ENCODE data around the gene IL36G.
A peak's percentile ranks its signal among the peaks of the same experiment; 100 is the strongest.

The IL36G gene

DNA sequence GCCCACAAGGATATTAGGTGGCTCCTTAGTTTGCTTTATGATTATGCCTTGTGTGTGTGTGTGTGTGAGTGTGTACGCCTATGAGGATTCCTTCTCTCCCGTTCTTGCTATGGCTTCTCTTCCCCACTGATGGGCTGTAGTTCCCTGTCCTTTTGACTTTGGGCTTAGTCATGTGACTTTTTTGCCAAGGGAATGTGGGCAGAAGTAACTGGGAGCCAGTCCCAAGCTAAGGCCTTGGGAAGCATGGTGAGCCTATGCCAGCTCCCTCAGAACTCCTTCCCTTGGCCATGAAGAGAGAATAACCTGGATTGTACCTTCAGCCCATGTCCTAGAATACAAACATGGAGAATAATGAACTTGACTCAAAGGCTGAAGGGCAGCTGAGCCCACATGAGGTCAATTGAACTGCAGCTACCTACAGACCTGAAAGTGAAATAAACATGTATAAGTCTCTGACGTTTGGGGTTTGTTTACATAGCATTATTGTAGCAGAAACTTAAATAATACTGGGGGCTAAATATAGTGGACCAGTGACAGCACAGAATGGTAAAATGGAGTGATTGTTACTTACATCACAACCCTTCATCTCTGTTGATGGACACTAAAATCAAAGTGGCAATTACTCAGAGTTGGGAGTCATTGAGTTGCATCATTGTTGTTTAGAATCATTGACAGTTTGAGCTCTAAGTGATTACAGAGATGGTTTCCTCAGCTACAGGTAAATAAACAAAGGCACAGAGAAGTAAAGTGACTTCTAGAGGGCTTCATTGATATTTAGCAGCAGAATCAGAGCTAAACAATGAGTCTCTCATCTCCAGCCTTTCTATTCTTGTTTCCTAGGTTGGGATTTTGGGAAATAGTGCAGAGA, 15.3 kb upstream of the IL36G start:
- DNase-seq (ENCODE audit: insufficient read length, low spot score) = no peak
- TF ChIP-seq POLR2A (IDR thresholded peaks at IDR 0.05; ENCODE audit: low read depth, low read length) = no peak
- TF ChIP-seq PAX5 (IDR thresholded peaks at IDR 0.05; ENCODE audit: insufficient read depth, low read length, severe bottlenecking) = no peak
- no peak for TF ChIP-seq TAF1 (IDR thresholded peaks at IDR 0.05; ENCODE audit: low read depth, low read length)
- no peak for TF ChIP-seq POLR2AphosphoS5 (IDR thresholded peaks at IDR 0.05; ENCODE audit: low read depth, low read length)
- TF ChIP-seq POU2F2 (IDR thresholded peaks at IDR 0.05; ENCODE audit: low read depth, low read length) = no peak
- TF ChIP-seq SPI1 (IDR thresholded peaks at IDR 0.05; ENCODE audit: low read depth, low read length) = no peak
- no peak for FAIRE-seq

DNA sequence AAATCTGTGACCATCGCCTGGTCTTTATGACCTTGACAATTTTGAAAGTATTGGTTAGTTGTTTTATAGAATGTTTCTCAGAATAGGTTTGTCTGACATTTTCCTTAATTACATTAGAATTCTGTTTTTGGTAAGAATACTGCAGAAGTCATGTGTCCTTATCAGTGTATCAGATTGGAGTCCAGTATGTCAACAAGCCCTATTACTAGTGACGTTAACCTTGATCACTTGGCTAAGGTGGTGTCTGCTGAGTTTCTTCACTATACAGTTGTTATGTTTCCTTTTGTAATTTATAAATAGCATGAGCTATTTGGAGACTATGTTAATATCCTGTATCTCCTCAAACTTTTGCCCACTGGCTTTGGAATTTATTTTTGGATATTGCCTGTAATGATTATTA, 10.8 kb upstream of the IL36G start:
- FAIRE-seq (no peak), DNase-seq (ENCODE audit: insufficient read length, low spot score) (no peak)
- TF ChIP-seq TAF1 (IDR thresholded peaks at IDR 0.05; ENCODE audit: low read depth, low read length) (no peak), POLR2A (IDR thresholded peaks at IDR 0.05; ENCODE audit: low read depth, low read length) (no peak), PAX5 (IDR thresholded peaks at IDR 0.05; ENCODE audit: insufficient read depth, low read length, severe bottlenecking) (no peak), POU2F2 (IDR thresholded peaks at IDR 0.05; ENCODE audit: low read depth, low read length) (no peak), POLR2AphosphoS5 (IDR thresholded peaks at IDR 0.05; ENCODE audit: low read depth, low read length) (no peak), SPI1 (IDR thresholded peaks at IDR 0.05; ENCODE audit: low read depth, low read length) (no peak)

DNA sequence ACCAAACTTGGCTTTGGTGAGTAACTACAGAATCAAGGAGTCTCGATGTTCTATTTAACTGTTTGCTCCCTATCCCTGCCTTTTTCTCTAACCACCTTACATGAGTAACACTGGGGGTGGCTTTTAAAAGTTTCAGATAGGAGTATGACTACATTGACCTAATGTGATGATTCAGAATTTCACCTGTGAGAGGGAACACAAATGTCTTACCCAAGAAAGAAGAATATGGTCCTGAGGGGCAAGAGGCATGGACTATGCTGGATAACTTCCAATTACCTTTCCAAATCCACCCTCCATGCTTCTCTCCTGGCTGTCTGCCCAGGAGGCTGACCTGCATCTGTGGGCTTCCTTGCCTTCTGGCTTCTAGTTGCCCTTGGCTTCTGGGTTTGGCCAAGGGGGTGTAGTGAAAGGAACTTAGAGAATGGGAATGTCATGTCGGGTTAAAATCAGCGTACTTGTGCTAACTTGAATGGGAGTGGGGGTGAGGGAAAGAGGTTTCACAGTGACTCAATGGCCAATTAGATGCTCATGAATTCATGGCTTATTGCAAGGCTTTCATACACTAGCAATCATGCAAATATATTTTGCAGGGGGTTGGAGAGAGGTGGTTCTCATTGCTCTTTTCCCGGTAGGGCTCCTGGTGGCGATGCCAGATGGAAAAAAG, 5.3 kb upstream of the IL36G start:
- TF ChIP-seq SPI1 (IDR thresholded peaks at IDR 0.05; ENCODE audit: low read depth, low read length) (no peak), POLR2AphosphoS5 (IDR thresholded peaks at IDR 0.05; ENCODE audit: low read depth, low read length) (no peak)
- FAIRE-seq (no peak), DNase-seq (ENCODE audit: insufficient read length, low spot score) (no peak)

DNA sequence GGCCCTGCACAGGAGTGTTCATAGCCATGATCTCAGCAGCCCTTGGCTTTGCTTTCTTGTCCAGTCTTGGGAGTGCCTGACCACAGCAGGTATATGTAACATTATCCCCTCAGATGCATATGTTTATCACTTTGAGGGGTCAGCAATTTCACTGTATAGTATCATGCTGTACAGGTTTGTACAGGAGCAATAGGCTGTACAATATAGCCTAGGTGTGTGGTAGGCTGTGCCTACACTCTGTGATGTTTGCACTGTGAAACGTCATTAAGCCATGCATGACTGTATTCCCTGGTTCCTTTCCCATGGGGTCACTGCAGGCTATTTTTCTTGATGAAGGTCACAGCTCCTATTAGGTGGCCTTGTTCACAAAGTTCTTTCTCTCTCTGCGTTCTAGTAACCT, 4.7 kb upstream of the IL36G start:
- DNase-seq (ENCODE audit: insufficient read length, low spot score) (no peak), FAIRE-seq (peak; percentile 26)
- no peak for TF ChIP-seq SPI1 (IDR thresholded peaks at IDR 0.05; ENCODE audit: low read depth, low read length)
- TF ChIP-seq TAF1 (IDR thresholded peaks at IDR 0.05; ENCODE audit: low read depth, low read length) = no peak
- TF ChIP-seq POLR2A (IDR thresholded peaks at IDR 0.05; ENCODE audit: low read depth, low read length) = no peak
- no peak for TF ChIP-seq PAX5 (IDR thresholded peaks at IDR 0.05; ENCODE audit: insufficient read depth, low read length, severe bottlenecking)
- TF ChIP-seq POLR2AphosphoS5 (IDR thresholded peaks at IDR 0.05; ENCODE audit: low read depth, low read length) = no peak
- TF ChIP-seq POU2F2 (IDR thresholded peaks at IDR 0.05; ENCODE audit: low read depth, low read length) = no peak

DNA sequence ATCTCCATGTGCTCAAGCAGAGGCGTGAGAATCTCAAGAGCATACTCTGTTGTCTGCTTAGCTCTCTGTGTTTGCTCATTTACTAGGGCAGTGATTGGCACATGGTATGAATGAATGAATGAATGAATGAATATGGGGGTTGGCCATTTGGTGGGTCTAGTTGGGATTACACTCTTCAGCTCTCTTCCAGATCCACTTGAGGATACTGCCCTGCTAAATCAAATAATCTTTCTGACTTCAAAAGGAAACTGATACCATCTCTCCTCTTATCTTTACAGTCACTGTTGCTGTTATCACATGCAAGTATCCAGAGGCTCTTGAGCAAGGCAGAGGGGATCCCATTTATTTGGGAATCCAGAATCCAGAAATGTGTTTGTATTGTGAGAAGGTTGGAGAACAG, 1.9 kb downstream of the IL36G start:
- TF ChIP-seq TAF1 (IDR thresholded peaks at IDR 0.05; ENCODE audit: low read depth, low read length) = no peak
- TF ChIP-seq POU2F2 (IDR thresholded peaks at IDR 0.05; ENCODE audit: low read depth, low read length) = no peak
- no peak for TF ChIP-seq POLR2A (IDR thresholded peaks at IDR 0.05; ENCODE audit: low read depth, low read length)
- TF ChIP-seq SPI1 (IDR thresholded peaks at IDR 0.05; ENCODE audit: low read depth, low read length) = no peak
- FAIRE-seq = no peak
- DNase-seq (ENCODE audit: insufficient read length, low spot score) = no peak

DNA sequence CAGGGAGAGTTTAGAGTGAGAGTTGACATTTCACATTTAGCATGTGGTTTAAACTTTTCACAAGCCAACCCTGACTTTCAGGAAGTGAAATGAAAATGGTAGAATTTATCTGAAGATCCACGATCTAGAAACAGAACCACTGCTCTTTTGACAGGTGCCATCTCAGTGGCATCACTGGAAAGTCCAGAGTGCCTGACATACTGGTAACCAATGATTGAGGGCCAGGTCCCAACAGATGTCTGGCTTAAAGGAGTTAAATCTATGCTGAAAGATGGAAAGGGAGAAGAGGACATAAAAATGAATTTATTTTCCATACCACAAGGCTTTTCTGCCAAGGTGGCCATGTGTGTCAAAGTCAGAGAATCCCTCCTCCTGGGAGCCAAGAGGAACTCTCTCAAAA, 2.7 kb downstream of the IL36G start:
- no peak for FAIRE-seq
- DNase-seq (ENCODE audit: insufficient read length, low spot score) = no peak
- TF ChIP-seq TAF1 (IDR thresholded peaks at IDR 0.05; ENCODE audit: low read depth, low read length) (no peak), POLR2A (IDR thresholded peaks at IDR 0.05; ENCODE audit: low read depth, low read length) (no peak), SPI1 (IDR thresholded peaks at IDR 0.05; ENCODE audit: low read depth, low read length) (no peak), PAX5 (IDR thresholded peaks at IDR 0.05; ENCODE audit: insufficient read depth, low read length, severe bottlenecking) (no peak), POLR2AphosphoS5 (IDR thresholded peaks at IDR 0.05; ENCODE audit: low read depth, low read length) (no peak), POU2F2 (IDR thresholded peaks at IDR 0.05; ENCODE audit: low read depth, low read length) (no peak)

DNA sequence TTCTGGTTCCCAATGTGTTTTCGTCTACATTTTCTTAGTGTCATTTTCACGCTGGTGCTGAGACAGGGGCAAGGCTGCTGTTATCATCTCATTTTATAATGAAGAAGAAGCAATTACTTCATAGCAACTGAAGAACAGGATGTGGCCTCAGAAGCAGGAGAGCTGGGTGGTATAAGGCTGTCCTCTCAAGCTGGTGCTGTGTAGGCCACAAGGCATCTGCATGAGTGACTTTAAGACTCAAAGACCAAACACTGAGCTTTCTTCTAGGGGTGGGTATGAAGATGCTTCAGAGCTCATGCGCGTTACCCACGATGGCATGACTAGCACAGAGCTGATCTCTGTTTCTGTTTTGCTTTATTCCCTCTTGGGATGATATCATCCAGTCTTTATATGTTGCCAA, 7.3 kb downstream of the IL36G start:
- no peak for FAIRE-seq
- no peak for DNase-seq (ENCODE audit: insufficient read length, low spot score)
- TF ChIP-seq TAF1 (IDR thresholded peaks at IDR 0.05; ENCODE audit: low read depth, low read length) (no peak), POU2F2 (IDR thresholded peaks at IDR 0.05; ENCODE audit: low read depth, low read length) (no peak), SPI1 (IDR thresholded peaks at IDR 0.05; ENCODE audit: low read depth, low read length) (no peak), POLR2A (IDR thresholded peaks at IDR 0.05; ENCODE audit: low read depth, low read length) (no peak), POLR2AphosphoS5 (IDR thresholded peaks at IDR 0.05; ENCODE audit: low read depth, low read length) (no peak), PAX5 (IDR thresholded peaks at IDR 0.05; ENCODE audit: insufficient read depth, low read length, severe bottlenecking) (no peak)

DNA sequence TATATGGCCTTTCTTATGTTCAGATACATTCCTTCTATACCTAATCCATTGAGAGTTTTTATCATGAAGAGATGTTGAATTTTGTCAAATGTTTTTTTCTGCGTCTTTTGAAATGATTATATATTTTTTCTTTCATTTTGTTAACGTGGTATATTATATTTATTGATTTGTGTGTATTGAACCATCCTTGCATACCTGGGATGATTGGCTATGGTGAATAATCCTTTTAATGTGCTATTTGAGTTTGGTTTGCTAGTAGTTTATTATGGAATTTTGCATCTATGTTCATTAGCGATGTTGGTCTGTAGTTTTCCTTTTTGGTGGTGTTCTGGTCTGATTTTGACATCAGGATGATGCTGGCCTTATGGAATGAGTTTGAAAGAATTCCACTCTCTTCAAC, 11.8 kb downstream of the IL36G start:
- FAIRE-seq = no peak
- TF ChIP-seq POLR2A (IDR thresholded peaks at IDR 0.05; ENCODE audit: low read depth, low read length) (no peak), SPI1 (IDR thresholded peaks at IDR 0.05; ENCODE audit: low read depth, low read length) (no peak), TAF1 (IDR thresholded peaks at IDR 0.05; ENCODE audit: low read depth, low read length) (no peak), POLR2AphosphoS5 (IDR thresholded peaks at IDR 0.05; ENCODE audit: low read depth, low read length) (no peak), PAX5 (IDR thresholded peaks at IDR 0.05; ENCODE audit: insufficient read depth, low read length, severe bottlenecking) (no peak), POU2F2 (IDR thresholded peaks at IDR 0.05; ENCODE audit: low read depth, low read length) (no peak)
- DNase-seq (ENCODE audit: insufficient read length, low spot score) = no peak

DNA sequence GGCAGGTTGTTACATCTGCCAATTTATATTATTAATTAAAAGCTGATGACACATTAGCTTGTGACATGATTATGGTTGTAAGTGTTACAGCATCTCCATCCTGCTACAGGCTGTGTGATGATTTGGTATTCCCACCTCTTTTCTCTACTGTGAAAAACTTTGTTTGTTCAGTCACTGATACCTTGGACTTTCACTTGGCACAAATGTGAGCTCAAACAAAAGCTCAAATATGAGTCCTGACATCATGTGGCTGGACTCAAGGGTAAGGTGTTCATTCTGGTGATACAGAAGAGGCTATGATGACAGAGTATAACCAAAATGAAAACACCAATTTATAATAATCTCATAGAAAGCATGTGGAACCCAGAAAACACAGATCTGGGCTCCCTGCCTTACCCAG, 16.0 kb downstream of the IL36G start:
- FAIRE-seq (no peak), DNase-seq (ENCODE audit: insufficient read length, low spot score) (no peak)
- TF ChIP-seq POLR2A (IDR thresholded peaks at IDR 0.05; ENCODE audit: low read depth, low read length) (no peak), PAX5 (IDR thresholded peaks at IDR 0.05; ENCODE audit: insufficient read depth, low read length, severe bottlenecking) (no peak), SPI1 (IDR thresholded peaks at IDR 0.05; ENCODE audit: low read depth, low read length) (no peak), POLR2AphosphoS5 (IDR thresholded peaks at IDR 0.05; ENCODE audit: low read depth, low read length) (no peak), POU2F2 (IDR thresholded peaks at IDR 0.05; ENCODE audit: low read depth, low read length) (no peak), TAF1 (IDR thresholded peaks at IDR 0.05; ENCODE audit: low read depth, low read length) (no peak)
